Fibroblast of skin of scalp (primary cell): ENCODE measurements around the gene ERN1.

Experiments used
- DNase-seq: peaks from one replicate; pipeline ENCODE4 v3.0.0-alpha.2; 2013

The ERN1 gene

GRCh38 chr17:64083563-64084085, 46.3 kb downstream of the ERN1 start:
- DNase-seq: no peak

- DNase-seq: no peak
These were observed 46.9 kb downstream of the ERN1 start for GRCh38 chr17:64083093-64083492.

GRCh38 chr17:64081802-64082799, 47.8 kb downstream of the ERN1 start:
- DNase-seq: peak; percentile 76

- no peak for DNase-seq
These were observed 49.7 kb downstream of the ERN1 start for GRCh38 chr17:64080174-64080618.

- DNase-seq: no peak
These were observed 52.6 kb downstream of the ERN1 start for GRCh38 chr17:64077379-64077778.

- DNase-seq: peak; percentile 35
These were observed 54.0 kb downstream of the ERN1 start for GRCh38 chr17:64075913-64076312.

GRCh38 chr17:64074704-64075426, 55.1 kb downstream of the ERN1 start:
- DNase-seq: peak; percentile 34

GRCh38 chr17:64073771-64074703, 55.9 kb downstream of the ERN1 start:
- DNase-seq: no peak

GRCh38 chr17:64071111-64071510, 58.8 kb downstream of the ERN1 start:
- DNase-seq: no peak

GRCh38 chr17:64070213-64070612, 59.7 kb downstream of the ERN1 start:
- no peak for DNase-seq

- no peak for DNase-seq
These were observed 60.8 kb downstream of the ERN1 start for GRCh38 chr17:64069143-64069542.

GRCh38 chr17:64067657-64068056, 62.3 kb downstream of the ERN1 start:
- no peak for DNase-seq

GRCh38 chr17:64066716-64067115, 63.2 kb downstream of the ERN1 start:
- DNase-seq: no peak

- DNase-seq: peak; percentile 58
These were observed 64.8 kb downstream of the ERN1 start for GRCh38 chr17:64065161-64065560.

GRCh38 chr17:64064331-64064730, 65.6 kb downstream of the ERN1 start:
- DNase-seq: no peak

- DNase-seq: no peak
These were observed 66.1 kb downstream of the ERN1 start for GRCh38 chr17:64063766-64064224.

GRCh38 chr17:64063088-64063487, 66.9 kb downstream of the ERN1 start:
- no peak for DNase-seq

GRCh38 chr17:64061178-64061898, 68.6 kb downstream of the ERN1 start:
- no peak for DNase-seq

GRCh38 chr17:64060331-64060730, 69.6 kb downstream of the ERN1 start:
- DNase-seq: no peak

- no peak for DNase-seq
These were observed 70.2 kb downstream of the ERN1 start for GRCh38 chr17:64059756-64060155.

GRCh38 chr17:64058621-64059020, 71.3 kb downstream of the ERN1 start:
- no peak for DNase-seq
